GM23338 (cell line): Measurements from ENCODE around the gene TPH2. TPM values are rescaled to one million over a fixed set of nuclear protein-coding genes. Genes with fewer than 3 reads are reported as not detected.

Experiments used
- ATAC-seq: fragments of 200-7000 bp; cut with Tn5 transposase; 3 replicates; pipeline ENCODE4 v1.9.1; 2020
- DNase-seq: peaks from one replicate; pipeline ENCODE4 v3.0.0-alpha.2; 2015; ENCODE audit warnings: low spot score
- H2AFZ ChIP-seq: fragments of 200-600 bp; sonication (generic); 2 replicates; pipeline ENCODE4 v1.8.0; 2016; ENCODE audit warnings: antibody characterized with exemption, mild to moderate bottlenecking, moderate library complexity
- H3F3A ChIP-seq: fragments of 200-600 bp; sonication (generic); replicated peaks from 2 replicates; pipeline ENCODE4 v1.8.0; 2017; ENCODE audit warnings: antibody characterized with exemption, mixed run types, low read depth
- H3K27ac ChIP-seq: fragments of 200-600 bp; sonication (generic); 2 replicates; pipeline ENCODE4 v1.6.1; 2016; ENCODE audit warnings: low read depth
- H3K27me3 ChIP-seq: fragments of 200-600 bp; sonication (generic); 2 replicates; pipeline ENCODE4 v1.8.0; 2016; ENCODE audit warnings: mild to moderate bottlenecking, mixed run types, moderate library complexity; ENCODE audit not compliant: insufficient read depth
- H3K36me3 ChIP-seq: fragments of 200-600 bp; sonication (generic); 2 replicates; pipeline ENCODE4 v1.8.0; 2016; ENCODE audit warnings: mild to moderate bottlenecking; ENCODE audit not compliant: insufficient read depth
- H3K4me1 ChIP-seq: fragments of 200-600 bp; sonication (generic); 2 replicates; pipeline ENCODE4 v1.8.0; 2016; ENCODE audit warnings: mild to moderate bottlenecking, moderate library complexity; ENCODE audit not compliant: insufficient read depth
- H3K4me2 ChIP-seq: fragments of 200-600 bp; sonication (generic); 2 replicates; pipeline ENCODE4 v1.7.1; 2017; ENCODE audit warnings: mixed run types
- H3K4me3 ChIP-seq: fragments of 200-600 bp; sonication (generic); 2 replicates; pipeline ENCODE4 v1.6.1; 2016; ENCODE audit warnings: mixed run types
- H3K79me2 ChIP-seq: fragments of 200-600 bp; sonication (generic); replicated peaks from 2 replicates; pipeline ENCODE4 v1.8.0; 2017; ENCODE audit warnings: mild to moderate bottlenecking; ENCODE audit not compliant: insufficient read depth
- H3K9me2 ChIP-seq: fragments of 200-600 bp; sonication (generic); 2 replicates; pipeline ENCODE4 v1.8.0; 2017; ENCODE audit not compliant: insufficient read depth
- H4K20me1 ChIP-seq: fragments of 200-600 bp; sonication (generic); replicated peaks from 2 replicates; pipeline ENCODE4 v1.8.0; 2017; ENCODE audit warnings: mild to moderate bottlenecking; ENCODE audit not compliant: insufficient read depth
- H3K27ac Mint-ChIP-seq: 2 replicates; pipeline ENCODE4 v1.8.0; 2020; ENCODE audit warnings: inconsistent platforms, mild to moderate bottlenecking, moderate library complexity, mixed read lengths
- H3K27me3 Mint-ChIP-seq: 3 replicates; pipeline ENCODE4 v1.8.0; 2022; ENCODE audit warnings: low read depth, mild to moderate bottlenecking, moderate library complexity, mixed read lengths, inconsistent platforms; ENCODE audit not compliant: insufficient read depth, poor library complexity
- H3K36me3 Mint-ChIP-seq: 3 replicates; pipeline ENCODE4 v1.8.0; 2021; ENCODE audit warnings: low read depth, mild to moderate bottlenecking, inconsistent platforms, moderate library complexity, mixed read lengths
- H3K4me1 Mint-ChIP-seq: 3 replicates; pipeline ENCODE4 v1.8.0; 2020; ENCODE audit warnings: mild to moderate bottlenecking, inconsistent platforms, mixed read lengths
- H3K4me3 Mint-ChIP-seq: 3 replicates; pipeline ENCODE4 v1.8.0; 2021; ENCODE audit warnings: moderate library complexity, mild to moderate bottlenecking, inconsistent platforms, mixed read lengths
- H3K9me3 Mint-ChIP-seq: 3 replicates; pipeline ENCODE4 v1.8.0; 2020; ENCODE audit warnings: moderate library complexity, mild to moderate bottlenecking, inconsistent platforms, mixed read lengths
- CREB1 ChIP-seq: fragments of 250-450 bp; sonication (Bioruptor Pico); IDR thresholded peaks from 2 replicates; pipeline ENCODE4 v1.5.0; 2020; ENCODE audit warnings: low read depth, mild to moderate bottlenecking, moderate library complexity
- EZH2 ChIP-seq: fragments of 200-600 bp; sonication (generic); IDR thresholded peaks from one replicate; pipeline ENCODE4 v1.8.0; 2017; ENCODE audit warnings: antibody characterized with exemption, mild to moderate bottlenecking, low read depth; ENCODE audit not compliant: unreplicated experiment
- EZH2phosphoT487 ChIP-seq: fragments of 200-600 bp; sonication (generic); IDR thresholded peaks from one replicate; pipeline ENCODE4 v1.8.1; 2018; ENCODE audit warnings: antibody characterized with exemption; ENCODE audit not compliant: unreplicated experiment
- JUNB ChIP-seq: IDR thresholded peaks from one replicate; pipeline ENCODE4 v1.6.1; 2016; ENCODE audit warnings: antibody characterized with exemption; ENCODE audit not compliant: unreplicated experiment
- POLR2AphosphoS5 ChIP-seq: IDR thresholded peaks from 2 replicates; pipeline ENCODE4 v1.6.1; 2016; ENCODE audit warnings: antibody characterized with exemption, low read depth
- ZNF114 ChIP-seq: fragments of 250-450 bp; sonication (Bioruptor Pico); IDR thresholded peaks from 2 replicates; pipeline ENCODE4 v1.5.0; 2020; ENCODE audit warnings: mild to moderate bottlenecking, moderate library complexity
- ZNF331 ChIP-seq: fragments of 250-450 bp; sonication (Bioruptor Pico); IDR thresholded peaks from 2 replicates; pipeline ENCODE4 v1.5.0; 2020; ENCODE audit warnings: low read depth, mild to moderate bottlenecking, moderate library complexity
- polyA plus RNA-seq: library from polyadenylated mRNA; unstranded; fragments of >200 nt; fragmentation: Nextera tagmentation; extraction: Ambion mirVana; gene quantifications from 2 replicates; pipeline ENCODE4 v1.2.1, GENCODE V29; 2016
- total RNA-seq: library from RNA; depleted of rRNA; stranded (reverse); fragments of >200 nt; shearing (Covaris generic); gene quantifications from 2 replicates; pipeline ENCODE4 v1.2.3, GENCODE V29; 2014
- TF ChIP-seq, protein P1 (sequence below), 2 experiments: fragments of 200-600 bp in 1 of 2; sonication (generic) in 1 of 2; conservative IDR thresholded peaks; 2 replicates each; pipeline versions ENCODE4 v1.5.1 to v1.6.1; 2016 to 2017; ENCODE audit warnings: antibody characterized with exemption in 2 of 2, low read depth in 2 of 2, mild to moderate bottlenecking in 2 of 2, moderate library complexity in 1 of 2
- TF ChIP-seq, protein P2 (sequence below): fragments of 250-450 bp; sonication (Bioruptor Pico); IDR thresholded peaks from 2 replicates; pipeline ENCODE4 v1.5.0; 2020; ENCODE audit warnings: mild to moderate bottlenecking, moderate library complexity

TPH2 gene
- total and polyA plus RNA-seq, 2 experiments from 2014 or later: 0.94 to 1.4 TPM

DNA sequence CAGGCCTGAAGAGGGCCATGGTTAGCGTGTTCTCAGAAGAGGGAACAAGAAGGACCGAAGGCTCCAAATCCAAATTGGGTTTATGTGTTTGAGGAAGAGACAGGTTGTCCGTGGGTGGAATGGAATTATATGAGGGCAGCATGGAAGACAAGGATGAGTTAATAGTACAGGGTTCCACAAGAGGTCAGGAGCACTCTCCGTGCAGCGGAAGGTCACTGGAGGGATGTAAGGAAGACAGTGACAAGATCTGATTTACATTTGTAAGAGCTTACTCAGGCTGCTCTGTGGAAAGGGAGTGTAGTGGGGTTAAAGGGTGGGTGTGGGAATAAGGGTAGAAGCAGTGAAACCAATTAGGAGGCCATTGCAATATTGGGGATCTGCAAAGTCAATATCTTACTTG is 97.0 kb downstream of the TPH2 start:
- no peak overlapping the region for H3K27ac Mint-ChIP-seq
- Histone ChIP-seq H3K4me3 (no peak overlapping the region), H3K27ac (no peak overlapping the region), H3K79me2 (no peaks in the 10 kb centered on the region), H3F3A (no peaks in the 10 kb centered on the region), H3K27me3 (no peaks in the 10 kb centered on the region), H4K20me1 (no peaks in the 10 kb centered on the region), H3K36me3 (no peaks in the 10 kb centered on the region), H3K9me2 (no peaks in the 10 kb centered on the region; the same call in none of the 2 replicates), H3K4me2 (no peak overlapping the region), H3K4me1 (peaks cover 16% of the 10 kb centered on the region), H2AFZ (peak overlapping the region; percentile 21; the same call in 1 of the 2 replicates)
- DNase-seq: peak; percentile 27
- peaks cover 12% of the 10 kb centered on the region; the same call in 2 of the 3 replicates for H3K36me3 Mint-ChIP-seq
- peaks cover 25% of the 10 kb centered on the region for H3K4me1 Mint-ChIP-seq
- no peak overlapping the region for H3K4me3 Mint-ChIP-seq
- ATAC-seq: peak; percentile 82
- H3K27me3 Mint-ChIP-seq: no peaks in the 10 kb centered on the region
- H3K9me3 Mint-ChIP-seq: peaks cover 14% of the 10 kb centered on the region
- TF ChIP-seq, protein P1, sequence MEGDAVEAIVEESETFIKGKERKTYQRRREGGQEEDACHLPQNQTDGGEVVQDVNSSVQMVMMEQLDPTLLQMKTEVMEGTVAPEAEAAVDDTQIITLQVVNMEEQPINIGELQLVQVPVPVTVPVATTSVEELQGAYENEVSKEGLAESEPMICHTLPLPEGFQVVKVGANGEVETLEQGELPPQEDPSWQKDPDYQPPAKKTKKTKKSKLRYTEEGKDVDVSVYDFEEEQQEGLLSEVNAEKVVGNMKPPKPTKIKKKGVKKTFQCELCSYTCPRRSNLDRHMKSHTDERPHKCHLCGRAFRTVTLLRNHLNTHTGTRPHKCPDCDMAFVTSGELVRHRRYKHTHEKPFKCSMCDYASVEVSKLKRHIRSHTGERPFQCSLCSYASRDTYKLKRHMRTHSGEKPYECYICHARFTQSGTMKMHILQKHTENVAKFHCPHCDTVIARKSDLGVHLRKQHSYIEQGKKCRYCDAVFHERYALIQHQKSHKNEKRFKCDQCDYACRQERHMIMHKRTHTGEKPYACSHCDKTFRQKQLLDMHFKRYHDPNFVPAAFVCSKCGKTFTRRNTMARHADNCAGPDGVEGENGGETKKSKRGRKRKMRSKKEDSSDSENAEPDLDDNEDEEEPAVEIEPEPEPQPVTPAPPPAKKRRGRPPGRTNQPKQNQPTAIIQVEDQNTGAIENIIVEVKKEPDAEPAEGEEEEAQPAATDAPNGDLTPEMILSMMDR (conservative IDR thresholded peaks at IDR 0.05; ENCODE audit: low read depth in 2 of 2): peak; percentile 30 to 59; a peak in 3 of 4 replicates
- TF ChIP-seq JUNB: no peak

DNA sequence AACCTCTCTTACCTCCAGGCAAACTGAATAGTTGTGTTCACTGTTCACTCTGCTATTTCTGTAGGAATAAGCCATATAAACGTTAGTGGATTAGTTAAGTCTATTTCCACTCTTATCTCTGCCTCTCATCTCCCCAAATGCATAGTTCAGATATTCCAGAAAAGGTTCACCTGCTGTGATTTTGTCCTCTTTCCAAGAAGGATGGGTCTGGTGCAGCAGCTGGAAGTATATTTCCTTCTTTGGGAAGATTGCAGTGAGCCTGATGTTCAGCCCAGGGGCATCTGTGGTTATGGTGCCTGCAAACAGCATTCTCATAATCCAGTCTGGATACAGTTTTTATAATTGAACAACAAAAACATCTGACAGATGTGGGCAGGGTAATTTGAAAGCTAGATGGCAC is 97.7 kb downstream of the TPH2 start:
- H3K4me2 ChIP-seq: no peak overlapping the region
- H3K36me3 ChIP-seq: no peaks in the 10 kb centered on the region
- no peaks in the 10 kb centered on the region for H3K27me3 Mint-ChIP-seq
- no peak overlapping the region for H3K4me3 Mint-ChIP-seq
- no peak overlapping the region for H2AFZ ChIP-seq
- DNase-seq: no peak
- no peaks in the 10 kb centered on the region for H3K79me2 ChIP-seq
- H3K4me1 Mint-ChIP-seq: peaks cover 24% of the 10 kb centered on the region
- no peak for ATAC-seq
- no peaks in the 10 kb centered on the region for H3F3A ChIP-seq
- no peak overlapping the region for H3K4me3 ChIP-seq
- no peaks in the 10 kb centered on the region for H4K20me1 ChIP-seq
- H3K9me3 Mint-ChIP-seq: peaks cover 14% of the 10 kb centered on the region
- peaks cover 16% of the 10 kb centered on the region for H3K4me1 ChIP-seq
- H3K36me3 Mint-ChIP-seq: peaks cover 12% of the 10 kb centered on the region; the same call in 2 of the 3 replicates
- H3K27me3 ChIP-seq: no peaks in the 10 kb centered on the region
- H3K27ac ChIP-seq: no peak overlapping the region
- no peak for TF ChIP-seq JUNB
- TF ChIP-seq, protein P2, sequence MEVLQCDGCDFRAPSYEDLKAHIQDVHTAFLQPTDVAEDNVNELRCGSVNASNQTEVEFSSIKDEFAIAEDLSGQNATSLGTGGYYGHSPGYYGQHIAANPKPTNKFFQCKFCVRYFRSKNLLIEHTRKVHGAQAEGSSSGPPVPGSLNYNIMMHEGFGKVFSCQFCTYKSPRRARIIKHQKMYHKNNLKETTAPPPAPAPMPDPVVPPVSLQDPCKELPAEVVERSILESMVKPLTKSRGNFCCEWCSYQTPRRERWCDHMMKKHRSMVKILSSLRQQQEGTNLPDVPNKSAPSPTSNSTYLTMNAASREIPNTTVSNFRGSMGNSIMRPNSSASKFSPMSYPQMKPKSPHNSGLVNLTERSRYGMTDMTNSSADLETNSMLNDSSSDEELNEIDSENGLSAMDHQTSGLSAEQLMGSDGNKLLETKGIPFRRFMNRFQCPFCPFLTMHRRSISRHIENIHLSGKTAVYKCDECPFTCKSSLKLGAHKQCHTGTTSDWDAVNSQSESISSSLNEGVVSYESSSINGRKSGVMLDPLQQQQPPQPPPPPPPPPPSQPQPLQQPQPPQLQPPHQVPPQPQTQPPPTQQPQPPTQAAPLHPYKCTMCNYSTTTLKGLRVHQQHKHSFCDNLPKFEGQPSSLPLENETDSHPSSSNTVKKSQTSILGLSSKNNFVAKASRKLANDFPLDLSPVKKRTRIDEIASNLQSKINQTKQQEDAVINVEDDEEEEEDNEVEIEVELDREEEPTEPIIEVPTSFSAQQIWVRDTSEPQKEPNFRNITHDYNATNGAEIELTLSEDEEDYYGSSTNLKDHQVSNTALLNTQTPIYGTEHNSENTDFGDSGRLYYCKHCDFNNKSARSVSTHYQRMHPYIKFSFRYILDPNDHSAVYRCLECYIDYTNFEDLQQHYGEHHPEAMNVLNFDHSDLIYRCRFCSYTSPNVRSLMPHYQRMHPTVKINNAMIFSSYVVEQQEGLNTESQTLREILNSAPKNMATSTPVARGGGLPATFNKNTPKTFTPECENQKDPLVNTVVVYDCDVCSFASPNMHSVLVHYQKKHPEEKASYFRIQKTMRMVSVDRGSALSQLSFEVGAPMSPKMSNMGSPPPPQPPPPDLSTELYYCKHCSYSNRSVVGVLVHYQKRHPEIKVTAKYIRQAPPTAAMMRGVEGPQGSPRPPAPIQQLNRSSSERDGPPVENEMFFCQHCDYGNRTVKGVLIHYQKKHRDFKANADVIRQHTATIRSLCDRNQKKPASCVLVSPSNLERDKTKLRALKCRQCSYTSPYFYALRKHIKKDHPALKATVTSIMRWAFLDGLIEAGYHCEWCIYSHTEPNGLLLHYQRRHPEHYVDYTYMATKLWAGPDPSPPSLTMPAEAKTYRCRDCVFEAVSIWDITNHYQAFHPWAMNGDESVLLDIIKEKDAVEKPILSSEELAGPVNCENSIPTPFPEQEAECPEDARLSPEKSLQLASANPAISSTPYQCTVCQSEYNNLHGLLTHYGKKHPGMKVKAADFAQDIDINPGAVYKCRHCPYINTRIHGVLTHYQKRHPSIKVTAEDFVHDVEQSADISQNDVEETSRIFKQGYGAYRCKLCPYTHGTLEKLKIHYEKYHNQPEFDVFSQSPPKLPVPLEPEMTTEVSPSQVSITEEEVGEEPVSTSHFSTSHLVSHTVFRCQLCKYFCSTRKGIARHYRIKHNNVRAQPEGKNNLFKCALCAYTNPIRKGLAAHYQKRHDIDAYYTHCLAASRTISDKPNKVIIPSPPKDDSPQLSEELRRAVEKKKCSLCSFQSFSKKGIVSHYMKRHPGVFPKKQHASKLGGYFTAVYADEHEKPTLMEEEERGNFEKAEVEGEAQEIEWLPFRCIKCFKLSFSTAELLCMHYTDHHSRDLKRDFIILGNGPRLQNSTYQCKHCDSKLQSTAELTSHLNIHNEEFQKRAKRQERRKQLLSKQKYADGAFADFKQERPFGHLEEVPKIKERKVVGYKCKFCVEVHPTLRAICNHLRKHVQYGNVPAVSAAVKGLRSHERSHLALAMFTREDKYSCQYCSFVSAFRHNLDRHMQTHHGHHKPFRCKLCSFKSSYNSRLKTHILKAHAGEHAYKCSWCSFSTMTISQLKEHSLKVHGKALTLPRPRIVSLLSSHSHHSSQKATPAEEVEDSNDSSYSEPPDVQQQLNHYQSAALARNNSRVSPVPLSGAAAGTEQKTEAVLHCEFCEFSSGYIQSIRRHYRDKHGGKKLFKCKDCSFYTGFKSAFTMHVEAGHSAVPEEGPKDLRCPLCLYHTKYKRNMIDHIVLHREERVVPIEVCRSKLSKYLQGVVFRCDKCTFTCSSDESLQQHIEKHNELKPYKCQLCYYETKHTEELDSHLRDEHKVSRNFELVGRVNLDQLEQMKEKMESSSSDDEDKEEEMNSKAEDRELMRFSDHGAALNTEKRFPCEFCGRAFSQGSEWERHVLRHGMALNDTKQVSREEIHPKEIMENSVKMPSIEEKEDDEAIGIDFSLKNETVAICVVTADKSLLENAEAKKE (CRISPR knock-in tag): no peak
- no peak for TF ChIP-seq EZH2phosphoT487
- TF ChIP-seq ZNF114 (CRISPR knock-in tag): no peak
- TF ChIP-seq ZNF331 (CRISPR knock-in tag): no peak
- TF ChIP-seq EZH2: no peak
- no peak for TF ChIP-seq POLR2AphosphoS5
- TF ChIP-seq CREB1 (CRISPR knock-in tag): no peak
- H3K9me2 ChIP-seq: no peaks in the 10 kb centered on the region; the same call in none of the 2 replicates
- no peak overlapping the region for H3K27ac Mint-ChIP-seq
